ENCODE results near the gene SH2D6.

Gene SH2D6

GRCh38 chr2:85414761-85415553 is 3.6 kb upstream of the SH2D6 start:
- Histone ChIP-seq H2BK120ac (ENCODE audit: insufficient read depth, low read length, poor library complexity) (no peak overlapping the region), H3K4me1 (ENCODE audit: control insufficient read depth in 1 of 2, insufficient read depth in 2 of 2, low read length in 2 of 2) (peaks cover 24 to 26% of the 10 kb centered on the region in 2 experiments), H4K8ac (ENCODE audit: low read depth, low read length) (no peak overlapping the region), H2AFZ (ENCODE audit: insufficient read depth, low read length, poor library complexity) (no peak overlapping the region), H3K79me1 (ENCODE audit: low read length) (peaks cover 18% of the 10 kb centered on the region), H3K23ac (ENCODE audit: low read length) (no peak overlapping the region), H3K9me3 (ENCODE audit: insufficient read depth, low read depth, low read length) (no peaks in the 10 kb centered on the region), H4K12ac (ENCODE audit: low read depth, low read length) (no peak overlapping the region), H3K27me3 (ENCODE audit: insufficient read depth, low read length) (no peaks in the 10 kb centered on the region), H2BK12ac (ENCODE audit: low read length) (no peak overlapping the region), H3K4ac (ENCODE audit: low read depth, low read length) (no peak overlapping the region), H3K14ac (ENCODE audit: low read length) (no peak overlapping the region), H3K18ac (ENCODE audit: low read length) (no peak overlapping the region), H4K91ac (ENCODE audit: low read depth, low read length) (no peak overlapping the region), H2BK5ac (ENCODE audit: low read depth, low read length, poor library complexity) (no peak overlapping the region), H3K27ac (ENCODE audit: low read depth, low read length) (no peak overlapping the region), H3K9ac (ENCODE audit: low read length) (no peak overlapping the region), H3K36me3 (ENCODE audit: control insufficient read depth in 1 of 2, insufficient read depth in 2 of 2, low read length in 2 of 2) (no peaks in the 10 kb centered on the region), H3K79me2 (ENCODE audit: control insufficient read depth, insufficient read depth, low read length, poor library complexity) (peaks cover 18% of the 10 kb centered on the region), H3K4me3 (ENCODE audit: low read depth, low read length) (no peak overlapping the region), H3K4me2 (ENCODE audit: low read length) (no peak overlapping the region), H2AK5ac (ENCODE audit: low read length) (no peak overlapping the region)
- DNase-seq, result peak in 1 of 2 donors; percentile 47
- WGBS (ENCODE audit: extremely low coverage, insufficient coverage, insufficient read length), result no CpG with 5 or more reads among the region's 7 CpGs

GRCh38 chr2:85415980-85416650 is 2.4 kb upstream of the SH2D6 start:
- H3K18ac ChIP-seq (ENCODE audit: low read length), result no peak overlapping the region
- H3K4me1 ChIP-seq (ENCODE audit: control insufficient read depth in 1 of 2, insufficient read depth in 2 of 2, low read length in 2 of 2), result peaks cover 23 to 24% of the 10 kb centered on the region in 2 experiments
- no peak overlapping the region for H2AK5ac ChIP-seq (ENCODE audit: low read length)
- peaks cover 21% of the 10 kb centered on the region for H3K79me1 ChIP-seq (ENCODE audit: low read length)
- no peak overlapping the region for H2BK120ac ChIP-seq (ENCODE audit: insufficient read depth, low read length, poor library complexity)
- no peak overlapping the region for H3K23ac ChIP-seq (ENCODE audit: low read length)
- no CpG with 5 or more reads among the region's 12 CpGs for WGBS (ENCODE audit: extremely low coverage, insufficient coverage, insufficient read length)
- no peak overlapping the region for H3K4me2 ChIP-seq (ENCODE audit: low read length)
- no peak overlapping the region for H3K14ac ChIP-seq (ENCODE audit: low read length)
- no peak overlapping the region for H3K4ac ChIP-seq (ENCODE audit: low read depth, low read length)
- no peaks in the 10 kb centered on the region for H3K36me3 ChIP-seq (ENCODE audit: control insufficient read depth in 1 of 2, insufficient read depth in 2 of 2, low read length in 2 of 2)
- no peak overlapping the region for H3K9ac ChIP-seq (ENCODE audit: low read length)
- no peak overlapping the region for H4K12ac ChIP-seq (ENCODE audit: low read depth, low read length)
- peaks cover 18% of the 10 kb centered on the region for H3K79me2 ChIP-seq (ENCODE audit: control insufficient read depth, insufficient read depth, low read length, poor library complexity)
- no peak overlapping the region for H4K8ac ChIP-seq (ENCODE audit: low read depth, low read length)
- no peak overlapping the region for H2AFZ ChIP-seq (ENCODE audit: insufficient read depth, low read length, poor library complexity)
- no peaks in the 10 kb centered on the region for H3K9me3 ChIP-seq (ENCODE audit: insufficient read depth, low read depth, low read length)
- H3K27ac ChIP-seq (ENCODE audit: low read depth, low read length), result no peak overlapping the region
- H2BK5ac ChIP-seq (ENCODE audit: low read depth, low read length, poor library complexity), result no peak overlapping the region
- no peak overlapping the region for H3K4me3 ChIP-seq (ENCODE audit: low read depth, low read length)
- no peak overlapping the region for H2BK12ac ChIP-seq (ENCODE audit: low read length)
- H3K27me3 ChIP-seq (ENCODE audit: insufficient read depth, low read length), result no peaks in the 10 kb centered on the region
- DNase-seq, result peak in 1 of 2 donors; percentile 39
- no peak overlapping the region for H4K91ac ChIP-seq (ENCODE audit: low read depth, low read length)

DNA sequence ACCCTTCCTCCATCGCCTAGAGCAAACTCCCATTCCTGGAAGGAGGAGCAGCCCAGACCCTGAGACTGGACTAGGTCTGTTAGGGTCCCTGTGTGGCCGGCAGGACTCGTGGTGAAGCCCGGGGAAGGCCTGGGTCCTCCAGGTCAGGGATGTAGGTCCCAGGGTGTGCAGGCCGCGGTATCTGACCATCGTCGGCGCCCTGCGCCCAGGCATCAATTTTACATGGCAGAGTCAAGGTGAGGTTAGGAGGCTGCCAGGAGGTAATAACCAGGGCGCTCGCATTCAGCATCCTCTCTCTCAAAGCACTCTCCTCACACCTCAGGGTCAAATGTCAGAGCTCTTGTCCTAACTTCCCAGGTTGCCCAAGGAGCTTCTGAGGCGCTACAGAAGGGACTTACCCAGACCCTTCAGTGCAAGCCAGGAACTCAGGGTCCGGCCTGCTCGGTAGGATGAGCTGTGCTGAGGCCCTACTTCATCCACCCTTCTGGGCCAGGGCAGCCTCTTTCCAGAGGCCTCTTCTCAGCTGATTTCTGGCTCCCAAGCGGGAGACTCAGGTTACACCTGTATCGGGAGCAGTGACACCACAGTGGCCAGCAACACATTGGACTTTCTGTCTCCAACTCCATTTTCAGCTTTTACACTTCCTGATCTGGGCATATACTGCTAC is 628 bp downstream of the SH2D6 start:
- no peaks in the 10 kb centered on the region for H3K9me3 ChIP-seq (ENCODE audit: insufficient read depth, low read depth, low read length)
- H3K79me2 ChIP-seq (ENCODE audit: control insufficient read depth, insufficient read depth, low read length, poor library complexity), result peaks cover 10% of the 10 kb centered on the region
- WGBS (ENCODE audit: extremely low coverage, insufficient coverage, insufficient read length), result no CpG with 5 or more reads among the region's 17 CpGs
- DNase-seq, result no peak
- H3K4me3 ChIP-seq (ENCODE audit: low read depth, low read length), result peak overlapping the region; percentile 74
- peak overlapping the region; percentile 97 for H3K18ac ChIP-seq (ENCODE audit: low read length)
- H3K36me3 ChIP-seq (ENCODE audit: control insufficient read depth in 1 of 2, insufficient read depth in 2 of 2, low read length in 2 of 2), result no peaks in the 10 kb centered on the region
- H2BK12ac ChIP-seq (ENCODE audit: low read length), result no peak overlapping the region
- H2AK5ac ChIP-seq (ENCODE audit: low read length), result peak overlapping the region; percentile 99
- H4K91ac ChIP-seq (ENCODE audit: low read depth, low read length), result peak overlapping the region; percentile 90
- peak overlapping the region; percentile 54 for H3K9ac ChIP-seq (ENCODE audit: low read length)
- H3K4me1 ChIP-seq (ENCODE audit: control insufficient read depth in 1 of 2, insufficient read depth in 2 of 2, low read length in 2 of 2), result peaks cover 14 to 19% of the 10 kb centered on the region in 2 experiments
- H3K79me1 ChIP-seq (ENCODE audit: low read length), result peaks cover 16% of the 10 kb centered on the region
- H2BK120ac ChIP-seq (ENCODE audit: insufficient read depth, low read length, poor library complexity), result peak overlapping the region; percentile 98
- H4K12ac ChIP-seq (ENCODE audit: low read depth, low read length), result peak overlapping the region; percentile 96
- H3K27ac ChIP-seq (ENCODE audit: low read depth, low read length), result peak overlapping the region; percentile 82
- H3K4me2 ChIP-seq (ENCODE audit: low read length), result peak overlapping the region; percentile 71
- peak overlapping the region; percentile 71 for H3K4ac ChIP-seq (ENCODE audit: low read depth, low read length)
- no peak overlapping the region for H3K23ac ChIP-seq (ENCODE audit: low read length)
- H3K27me3 ChIP-seq (ENCODE audit: insufficient read depth, low read length), result no peaks in the 10 kb centered on the region
- H2AFZ ChIP-seq (ENCODE audit: insufficient read depth, low read length, poor library complexity), result peak overlapping the region; percentile 98
- H3K14ac ChIP-seq (ENCODE audit: low read length), result peak overlapping the region; percentile 97
- H4K8ac ChIP-seq (ENCODE audit: low read depth, low read length), result peak overlapping the region; percentile 97
- peak overlapping the region; percentile 96 for H2BK5ac ChIP-seq (ENCODE audit: low read depth, low read length, poor library complexity)

GRCh38 chr2:85420536-85421259 is 2.2 kb downstream of the SH2D6 start:
- peak overlapping the region; percentile 49 for H2BK120ac ChIP-seq (ENCODE audit: insufficient read depth, low read length, poor library complexity)
- H3K14ac ChIP-seq (ENCODE audit: low read length), result peak overlapping the region; percentile 47
- no peaks in the 10 kb centered on the region for H3K27me3 ChIP-seq (ENCODE audit: insufficient read depth, low read length)
- peak overlapping the region; percentile 48 for H3K4ac ChIP-seq (ENCODE audit: low read depth, low read length)
- peaks cover 16% of the 10 kb centered on the region for H3K79me1 ChIP-seq (ENCODE audit: low read length)
- no peak overlapping the region for H3K9ac ChIP-seq (ENCODE audit: low read length)
- H3K79me2 ChIP-seq (ENCODE audit: control insufficient read depth, insufficient read depth, low read length, poor library complexity), result peaks cover 10% of the 10 kb centered on the region
- H2BK5ac ChIP-seq (ENCODE audit: low read depth, low read length, poor library complexity), result peak overlapping the region; percentile 14
- WGBS (ENCODE audit: extremely low coverage, insufficient coverage, insufficient read length), result no CpG with 5 or more reads among the region's 22 CpGs
- H3K27ac ChIP-seq (ENCODE audit: low read depth, low read length), result no peak overlapping the region
- H2BK12ac ChIP-seq (ENCODE audit: low read length), result peak overlapping the region; percentile 47
- peak overlapping the region; percentile 81 for H4K12ac ChIP-seq (ENCODE audit: low read depth, low read length)
- peaks cover 13 to 19% of the 10 kb centered on the region in 2 experiments for H3K4me1 ChIP-seq (ENCODE audit: control insufficient read depth in 1 of 2, insufficient read depth in 2 of 2, low read length in 2 of 2)
- no peak overlapping the region for H3K4me3 ChIP-seq (ENCODE audit: low read depth, low read length)
- H3K36me3 ChIP-seq (ENCODE audit: control insufficient read depth in 1 of 2, insufficient read depth in 2 of 2, low read length in 2 of 2), result no peaks in the 10 kb centered on the region
- H3K9me3 ChIP-seq (ENCODE audit: insufficient read depth, low read depth, low read length), result no peaks in the 10 kb centered on the region
- DNase-seq, result peak; percentile 73 to 87
- peak overlapping the region; percentile 87 for H4K8ac ChIP-seq (ENCODE audit: low read depth, low read length)
- H2AFZ ChIP-seq (ENCODE audit: insufficient read depth, low read length, poor library complexity), result peak overlapping the region; percentile 72
- H4K91ac ChIP-seq (ENCODE audit: low read depth, low read length), result peak overlapping the region; percentile 60
- peak overlapping the region; percentile 46 for H3K4me2 ChIP-seq (ENCODE audit: low read length)
- peak overlapping the region; percentile 48 for H3K18ac ChIP-seq (ENCODE audit: low read length)
- H2AK5ac ChIP-seq (ENCODE audit: low read length), result peak overlapping the region; percentile 12
- no peak overlapping the region for H3K23ac ChIP-seq (ENCODE audit: low read length)
